Hippocampal formation (tissue), 2 donors: ENCODE results near the gene POFUT2.
A peak's percentile ranks its signal among the peaks of the same experiment; 100 is the strongest.

Experiments
- DNase-seq, 2 donors: peaks; one replicate each; lab custom pipeline; 2025; lab: John Stamatoyannopoulos, UW

POFUT2 gene

GRCh38 chr21:45287438-45288391 lies at the start of gene POFUT2:
Gene POFUT2 (minus strand): TSS chr21:45287895. CDS start chr21:45287871, 24 bp downstream.
- DNase-seq: peak; percentile 81 to 95

- DNase-seq: peak in 1 of 2 donors; percentile 19
Observed at GRCh38 chr21:45336870-45337269, 49.2 kb upstream of the POFUT2 start.

- no peak for DNase-seq
Observed at GRCh38 chr21:45336535-45336810, 48.8 kb upstream of the POFUT2 start.

GRCh38 chr21:45335761-45336534 lies 48.3 kb upstream of the POFUT2 start:
- no peak for DNase-seq

- no peak for DNase-seq
Observed at GRCh38 chr21:45335151-45335760, 47.6 kb upstream of the POFUT2 start.

- DNase-seq: no peak
Observed at GRCh38 chr21:45334591-45335081, 46.9 kb upstream of the POFUT2 start.

- DNase-seq: no peak
Observed at GRCh38 chr21:45334134-45334533, 46.4 kb upstream of the POFUT2 start.

GRCh38 chr21:45333583-45334121 lies 46.0 kb upstream of the POFUT2 start:
- no peak for DNase-seq

- no peak for DNase-seq
Observed at GRCh38 chr21:45332981-45333582, 45.4 kb upstream of the POFUT2 start.

GRCh38 chr21:45332415-45332814 lies 44.7 kb upstream of the POFUT2 start:
- DNase-seq: no peak

GRCh38 chr21:45331531-45332147 lies 43.9 kb upstream of the POFUT2 start:
- DNase-seq: no peak

GRCh38 chr21:45330851-45331261 lies 43.2 kb upstream of the POFUT2 start:
- DNase-seq: no peak

- no peak for DNase-seq
Observed at GRCh38 chr21:45330075-45330781, 42.5 kb upstream of the POFUT2 start.

GRCh38 chr21:45329261-45330074 lies 41.8 kb upstream of the POFUT2 start:
- no peak for DNase-seq

GRCh38 chr21:45328198-45329091 lies 40.8 kb upstream of the POFUT2 start:
- DNase-seq: no peak

GRCh38 chr21:45327441-45328197 lies 39.9 kb upstream of the POFUT2 start:
- no peak for DNase-seq

- no peak for DNase-seq
Observed at GRCh38 chr21:45326891-45327440, 39.3 kb upstream of the POFUT2 start.
